ENCODE data around the gene ASIC2. TPM values are rescaled to one million over a fixed set of nuclear protein-coding genes. Genes with fewer than 3 reads are reported as not detected.

The ASIC2 gene
- total RNA-seq, 1 donor from 2014 or later, result not detected

- DNase-seq (ENCODE audit: extremely low read depth, low read depth, low spot score), result no peak
Measured at GRCh38 chr17:33209671-33210070, 83.4 kb downstream of the ASIC2 start.

DNA sequence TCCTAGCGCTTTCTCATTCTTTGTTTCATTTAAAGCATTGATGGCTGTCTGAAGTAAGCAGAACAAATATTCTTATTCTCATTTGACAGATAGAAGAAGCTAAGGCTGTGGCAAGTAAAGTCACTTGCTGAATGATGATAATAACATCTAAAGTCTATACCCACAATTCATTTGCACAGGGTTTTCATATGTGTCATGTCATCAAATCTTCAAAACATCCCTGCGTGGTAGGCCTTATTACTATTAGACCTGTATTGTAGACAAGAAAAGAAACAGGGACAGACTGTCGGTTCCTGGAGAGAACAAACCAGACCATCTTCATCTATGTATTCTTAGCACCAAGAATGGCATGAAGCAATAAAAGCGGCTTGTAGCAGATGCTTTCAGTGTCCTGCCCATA lies 85.9 kb downstream of the ASIC2 start:
- no peak for DNase-seq (ENCODE audit: extremely low read depth, low read depth, low spot score)

- no peak for DNase-seq (ENCODE audit: extremely low read depth, low read depth, low spot score)
Measured at GRCh38 chr17:33205552-33205951, 87.5 kb downstream of the ASIC2 start.

GRCh38 chr17:33204701-33205100 lies 88.4 kb downstream of the ASIC2 start:
- no peak for DNase-seq (ENCODE audit: extremely low read depth, low read depth, low spot score)

GRCh38 chr17:33204156-33204555 lies 88.9 kb downstream of the ASIC2 start:
- DNase-seq (ENCODE audit: extremely low read depth, low read depth, low spot score), result no peak

- DNase-seq (ENCODE audit: extremely low read depth, low read depth, low spot score), result no peak
Measured at GRCh38 chr17:33202796-33203495, 90.1 kb downstream of the ASIC2 start.

- no peak for DNase-seq (ENCODE audit: extremely low read depth, low read depth, low spot score)
Measured at GRCh38 chr17:33202021-33202420, 91.1 kb downstream of the ASIC2 start.

- DNase-seq (ENCODE audit: extremely low read depth, low read depth, low spot score), result no peak
Measured at GRCh38 chr17:33201283-33201682, 91.8 kb downstream of the ASIC2 start.

GRCh38 chr17:33200587-33200986 lies 92.5 kb downstream of the ASIC2 start:
- no peak for DNase-seq (ENCODE audit: extremely low read depth, low read depth, low spot score)

DNA sequence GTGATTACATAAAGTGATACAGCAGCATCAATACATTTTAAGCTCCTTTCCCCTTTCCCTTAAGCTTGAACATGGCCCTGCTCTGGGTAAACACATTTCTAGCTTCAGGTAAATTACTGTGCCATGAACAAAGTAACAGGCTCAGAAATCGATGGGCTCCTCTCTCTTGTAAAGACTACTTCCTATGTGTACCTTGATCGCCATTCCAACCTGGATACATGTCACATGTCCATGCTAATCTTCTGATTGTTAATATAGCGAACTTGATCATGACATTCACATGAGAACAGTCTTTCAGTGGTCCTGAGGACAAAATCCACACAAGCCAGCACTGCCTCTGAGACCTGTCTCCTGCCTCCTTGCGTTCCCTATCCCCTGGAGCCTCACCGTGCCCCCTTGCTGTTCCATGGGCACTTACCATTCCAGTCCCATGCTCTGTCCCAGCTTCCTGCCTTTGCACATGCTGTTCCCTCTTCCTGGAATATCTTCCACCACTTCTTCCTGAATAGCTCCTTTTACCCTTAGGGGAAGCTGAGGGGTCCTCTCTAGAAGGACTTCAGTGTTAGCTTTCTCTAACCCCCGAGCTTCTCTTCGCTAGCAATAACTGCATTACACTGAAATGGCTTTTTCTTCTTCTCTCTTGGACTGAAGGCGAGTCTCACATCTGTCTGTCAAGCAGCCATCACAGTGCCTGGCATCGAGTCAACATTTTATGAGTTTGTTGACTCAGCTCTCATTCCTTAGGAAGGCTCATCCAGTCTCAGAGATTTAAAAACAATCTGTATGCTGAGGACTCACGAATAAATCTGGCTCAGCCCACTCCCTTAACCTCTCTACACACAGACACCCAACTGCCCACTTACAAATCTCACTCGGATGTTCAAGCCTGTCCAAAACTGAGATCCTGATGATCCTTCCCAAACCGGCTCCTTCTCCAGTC lies 93.3 kb downstream of the ASIC2 start:
- no peak for DNase-seq (ENCODE audit: extremely low read depth, low read depth, low spot score)

DNA sequence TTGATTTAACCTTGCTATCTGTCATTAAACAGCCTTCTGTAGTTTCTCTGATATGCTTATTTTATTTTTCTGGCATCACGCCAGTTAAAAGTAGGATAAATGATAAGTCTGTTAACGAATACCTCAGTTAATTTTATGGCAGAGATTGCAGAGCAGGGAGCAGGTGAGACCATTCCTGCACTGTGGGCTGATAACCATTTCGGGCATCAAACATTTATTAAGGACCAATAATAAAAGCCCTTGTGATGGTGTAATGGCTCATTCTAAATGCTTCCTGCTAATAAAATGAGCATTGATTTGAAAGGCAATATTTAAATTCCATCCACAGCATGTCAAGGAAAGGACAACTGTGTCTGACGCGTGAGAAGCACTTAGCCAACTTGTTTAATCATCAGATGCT lies 94.1 kb downstream of the ASIC2 start:
- DNase-seq (ENCODE audit: extremely low read depth, low read depth, low spot score), result no peak

- no peak for DNase-seq (ENCODE audit: extremely low read depth, low read depth, low spot score)
Measured at GRCh38 chr17:33197342-33197741, 95.8 kb downstream of the ASIC2 start.

DNA sequence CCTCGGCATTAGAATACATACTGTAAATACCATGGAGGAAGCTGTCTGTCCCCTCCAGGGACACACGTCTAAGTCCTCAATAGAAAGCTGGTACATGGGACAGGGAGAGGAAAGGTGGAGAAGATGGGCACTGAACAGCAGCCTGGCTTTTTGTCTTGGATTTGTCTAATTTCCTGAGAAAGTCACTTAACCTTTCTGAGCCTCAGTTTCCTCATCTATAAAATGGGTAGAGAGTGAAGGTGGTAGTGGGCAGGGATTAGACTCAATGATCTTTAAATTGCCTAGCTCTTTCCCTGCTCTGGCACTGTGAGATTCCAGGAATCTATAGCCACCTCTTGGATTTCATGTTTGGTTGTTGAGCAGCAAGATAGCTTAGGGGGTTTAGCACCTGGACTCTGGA lies 96.2 kb downstream of the ASIC2 start:
- DNase-seq (ENCODE audit: extremely low read depth, low read depth, low spot score), result no peak

DNA sequence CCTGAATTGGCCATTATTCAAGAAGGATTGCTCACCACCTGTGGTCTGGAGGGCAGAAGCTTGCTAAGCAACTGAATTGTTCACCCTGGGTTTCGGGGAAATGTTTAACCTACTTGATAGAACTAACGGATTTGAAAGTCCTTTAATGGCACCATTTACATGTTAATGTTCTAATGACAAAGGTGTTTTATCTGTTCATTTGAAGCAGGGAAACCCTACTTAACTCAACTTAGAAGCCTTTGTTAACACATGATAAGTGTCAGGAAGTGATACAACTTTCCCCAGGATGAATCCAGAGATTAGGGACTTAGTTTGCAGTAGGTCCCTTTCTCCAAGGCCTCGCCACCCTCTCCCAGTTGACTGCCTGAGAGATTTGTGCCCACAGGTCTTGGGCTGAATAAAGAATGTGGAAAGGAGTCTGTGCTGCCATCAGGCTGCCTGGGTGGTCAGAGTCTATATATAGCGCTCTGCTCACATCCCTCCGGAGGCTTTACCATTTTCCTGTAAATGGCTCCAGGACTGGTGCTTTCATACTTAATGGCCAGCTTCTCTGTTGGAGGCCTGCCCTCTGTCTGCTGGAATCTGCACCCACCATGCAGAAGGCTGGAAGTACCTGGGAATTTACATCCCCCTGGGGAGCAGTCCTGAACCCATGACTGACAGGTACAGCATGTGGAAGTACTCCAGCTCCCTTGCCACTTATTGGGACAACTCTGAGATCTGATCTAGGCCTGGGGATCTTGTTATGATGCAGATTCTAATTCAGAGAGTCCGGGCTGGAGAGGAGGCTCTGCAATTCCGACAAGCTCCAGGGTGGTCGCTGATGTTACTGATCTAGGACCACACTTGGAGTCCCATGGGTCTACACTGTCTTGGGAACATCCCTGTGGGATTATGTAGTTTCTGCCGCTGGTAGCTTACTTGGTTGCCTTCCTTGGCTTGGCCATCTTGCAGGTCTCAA lies 99.9 kb downstream of the ASIC2 start:
- no peak for DNase-seq (ENCODE audit: extremely low read depth, low read depth, low spot score)

DNA sequence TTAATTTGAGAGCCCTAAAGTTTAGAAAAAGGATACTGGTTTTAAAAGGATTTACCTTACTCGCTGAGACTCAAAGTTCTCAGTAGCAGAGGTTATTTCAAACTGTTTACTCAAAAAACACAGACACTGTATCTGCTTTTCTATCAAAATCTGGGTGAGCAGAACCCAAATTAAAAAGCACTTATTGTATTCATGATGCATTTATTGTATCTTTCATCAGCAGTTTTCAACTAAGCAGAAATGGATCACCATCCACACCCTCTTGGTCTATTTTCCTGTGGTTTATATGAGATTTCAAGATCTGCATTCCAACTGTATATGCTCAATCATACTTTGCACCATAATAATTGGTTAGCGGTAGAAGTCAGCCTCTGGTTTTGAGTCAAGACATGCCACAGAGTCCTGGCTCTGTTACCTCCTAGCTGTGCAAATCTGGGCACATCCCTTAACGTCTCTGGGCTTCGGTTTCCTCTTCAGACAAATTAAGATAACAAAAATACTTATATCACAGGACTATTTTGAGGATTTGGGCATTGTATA lies 109.5 kb downstream of the ASIC2 start:
- no peak for DNase-seq (ENCODE audit: extremely low read depth, low read depth, low spot score)

DNA sequence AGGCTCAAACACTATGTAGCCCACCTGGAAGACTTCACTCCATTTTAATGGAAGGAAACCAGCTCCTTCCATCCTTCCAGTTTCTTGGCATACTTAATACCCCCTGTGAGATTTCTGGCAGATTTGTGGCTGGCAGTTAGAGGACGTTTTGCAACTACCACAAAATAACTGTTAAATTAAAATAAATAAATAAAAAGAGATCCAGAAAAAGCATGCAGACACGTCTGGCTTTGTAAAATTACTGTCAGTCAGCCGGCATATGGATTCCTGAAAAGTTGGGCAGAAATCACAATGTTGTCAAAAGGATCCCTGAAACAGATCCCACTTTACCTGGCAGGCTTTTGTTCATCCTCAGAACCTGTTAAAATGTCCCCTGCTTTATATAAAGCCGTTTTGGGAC lies 113.9 kb downstream of the ASIC2 start:
- DNase-seq (ENCODE audit: extremely low read depth, low read depth, low spot score), result no peak

- DNase-seq (ENCODE audit: extremely low read depth, low read depth, low spot score), result no peak
Measured at GRCh38 chr17:33178681-33179080, 114.4 kb downstream of the ASIC2 start.

GRCh38 chr17:33175562-33175961 lies 117.5 kb downstream of the ASIC2 start:
- no peak for DNase-seq (ENCODE audit: extremely low read depth, low read depth, low spot score)

- DNase-seq (ENCODE audit: extremely low read depth, low read depth, low spot score), result no peak
Measured at GRCh38 chr17:33171931-33172330, 121.2 kb downstream of the ASIC2 start.

- no peak for DNase-seq (ENCODE audit: extremely low read depth, low read depth, low spot score)
Measured at GRCh38 chr17:33169580-33170285, 123.4 kb downstream of the ASIC2 start.

All from glomerular endothelial cell (primary cell).